Measurements from ENCODE around the gene RGL1. TPM values are rescaled to one million over a fixed set of nuclear protein-coding genes. Genes with fewer than 3 reads are reported as not detected.

Gene RGL1
- total RNA-seq, 1 experiment from 2014 or later: 1.3 TPM

DNA sequence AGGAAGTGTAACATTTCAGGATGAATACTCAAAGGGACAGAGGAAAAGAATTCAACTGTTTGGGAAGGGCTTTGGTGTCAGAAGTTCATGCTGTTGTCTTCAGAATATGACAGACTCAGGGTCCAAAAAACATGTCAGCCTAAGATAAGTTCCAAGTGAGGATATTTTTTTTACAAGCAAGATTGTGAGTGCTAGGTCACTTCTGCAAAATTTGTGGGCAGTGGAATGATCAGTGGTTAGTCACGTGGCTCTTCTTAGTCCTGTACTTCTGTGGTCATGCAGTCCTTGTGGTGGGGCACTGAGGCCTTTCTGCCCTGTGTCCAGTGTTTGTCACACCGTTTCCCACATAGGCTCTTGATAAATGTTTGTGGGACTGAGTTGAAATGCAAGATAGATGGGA is 5.2 kb downstream of the RGL1 start:
- intact Hi-C loops (cut with micrococcal nuclease): no loop called here
- Histone ChIP-seq H3K9ac (ENCODE audit: low read length) (no peak overlapping the region), H3K27me3 (ENCODE audit: insufficient read depth, low read length) (no peaks in the 10 kb centered on the region), H4K20me1 (ENCODE audit: insufficient read depth) (no peaks in the 10 kb centered on the region), H3K27ac (ENCODE audit: low read depth, low read length) (no peak overlapping the region), H3K4me3 (replicated peaks in 1 of 2; ENCODE audit: low read depth in 1 of 2, low read length in 2 of 2) (no peak overlapping the region), H3K9me2 (ENCODE audit: insufficient read depth) (no peaks in the 10 kb centered on the region), H3K79me2 (ENCODE audit: insufficient read depth, low read length) (no peaks in the 10 kb centered on the region), H2AFZ (ENCODE audit: low read depth, low read length, poor library complexity, severe bottlenecking) (no peak overlapping the region), H3K36me3 (ENCODE audit: control insufficient read depth in 1 of 2, insufficient read depth in 2 of 2, low read length in 2 of 2) (no peaks in the 10 kb centered on the region), H3K9me3 (ENCODE audit: control insufficient read depth in 1 of 2, insufficient read depth in 1 of 2, low read depth in 1 of 2, low read length in 2 of 2) (no peaks in the 10 kb centered on the region), H3K4me1 (ENCODE audit: control insufficient read depth in 1 of 2, insufficient read depth in 2 of 2, low read length in 2 of 2) (peaks cover 0 to 12% of the 10 kb centered on the region in 2 experiments; a peak in 1 of 4 replicates), H3K4me2 (ENCODE audit: low read length) (no peak overlapping the region)
- ChIA-PET POLR2A (no interaction called here), CTCF (no interaction called here), RAD21 (ENCODE audit: low non-redundant PET in 1 of 2, low total read pairs in 2 of 2, uncharacterized antibody in 2 of 2, unreplicated experiment in 2 of 2) (no interaction called here)
- DNase-seq (ENCODE audit: low read depth, low spot score) (no peak), ATAC-seq (no peak)
- BruUV-seq (replicated peaks): no TSS peak
- TF ChIP-seq SP1 (IDR thresholded peaks at IDR 0.05; ENCODE audit: low read depth): no peak
- no peak for TF ChIP-seq JUND (IDR thresholded peaks at IDR 0.05)
- no peak for TF ChIP-seq SIN3A (IDR thresholded peaks at IDR 0.05; ENCODE audit: low read depth)
- TF ChIP-seq CEBPB (IDR thresholded peaks at IDR 0.05; ENCODE audit: low read depth): no peak
- no peak for TF ChIP-seq EZH2 (IDR thresholded peaks at IDR 0.05)
- TF ChIP-seq POLR2A (IDR thresholded peaks at IDR 0.05; ENCODE audit: borderline replicate concordance, extremely low read depth, insufficient read depth, insufficient read length): no peak
- TF ChIP-seq, protein P1, sequence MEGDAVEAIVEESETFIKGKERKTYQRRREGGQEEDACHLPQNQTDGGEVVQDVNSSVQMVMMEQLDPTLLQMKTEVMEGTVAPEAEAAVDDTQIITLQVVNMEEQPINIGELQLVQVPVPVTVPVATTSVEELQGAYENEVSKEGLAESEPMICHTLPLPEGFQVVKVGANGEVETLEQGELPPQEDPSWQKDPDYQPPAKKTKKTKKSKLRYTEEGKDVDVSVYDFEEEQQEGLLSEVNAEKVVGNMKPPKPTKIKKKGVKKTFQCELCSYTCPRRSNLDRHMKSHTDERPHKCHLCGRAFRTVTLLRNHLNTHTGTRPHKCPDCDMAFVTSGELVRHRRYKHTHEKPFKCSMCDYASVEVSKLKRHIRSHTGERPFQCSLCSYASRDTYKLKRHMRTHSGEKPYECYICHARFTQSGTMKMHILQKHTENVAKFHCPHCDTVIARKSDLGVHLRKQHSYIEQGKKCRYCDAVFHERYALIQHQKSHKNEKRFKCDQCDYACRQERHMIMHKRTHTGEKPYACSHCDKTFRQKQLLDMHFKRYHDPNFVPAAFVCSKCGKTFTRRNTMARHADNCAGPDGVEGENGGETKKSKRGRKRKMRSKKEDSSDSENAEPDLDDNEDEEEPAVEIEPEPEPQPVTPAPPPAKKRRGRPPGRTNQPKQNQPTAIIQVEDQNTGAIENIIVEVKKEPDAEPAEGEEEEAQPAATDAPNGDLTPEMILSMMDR (IDR thresholded peaks at IDR 0.05 in 2 of 3, conservative IDR thresholded peaks at IDR 0.05 in 1 of 3; ENCODE audit: borderline replicate concordance in 1 of 3, insufficient read depth in 1 of 3, low read depth in 2 of 3, low read length in 2 of 3): no peak
- no peak for TF ChIP-seq CBX3 (IDR thresholded peaks at IDR 0.05; ENCODE audit: low read depth)
- TF ChIP-seq, protein P2, sequence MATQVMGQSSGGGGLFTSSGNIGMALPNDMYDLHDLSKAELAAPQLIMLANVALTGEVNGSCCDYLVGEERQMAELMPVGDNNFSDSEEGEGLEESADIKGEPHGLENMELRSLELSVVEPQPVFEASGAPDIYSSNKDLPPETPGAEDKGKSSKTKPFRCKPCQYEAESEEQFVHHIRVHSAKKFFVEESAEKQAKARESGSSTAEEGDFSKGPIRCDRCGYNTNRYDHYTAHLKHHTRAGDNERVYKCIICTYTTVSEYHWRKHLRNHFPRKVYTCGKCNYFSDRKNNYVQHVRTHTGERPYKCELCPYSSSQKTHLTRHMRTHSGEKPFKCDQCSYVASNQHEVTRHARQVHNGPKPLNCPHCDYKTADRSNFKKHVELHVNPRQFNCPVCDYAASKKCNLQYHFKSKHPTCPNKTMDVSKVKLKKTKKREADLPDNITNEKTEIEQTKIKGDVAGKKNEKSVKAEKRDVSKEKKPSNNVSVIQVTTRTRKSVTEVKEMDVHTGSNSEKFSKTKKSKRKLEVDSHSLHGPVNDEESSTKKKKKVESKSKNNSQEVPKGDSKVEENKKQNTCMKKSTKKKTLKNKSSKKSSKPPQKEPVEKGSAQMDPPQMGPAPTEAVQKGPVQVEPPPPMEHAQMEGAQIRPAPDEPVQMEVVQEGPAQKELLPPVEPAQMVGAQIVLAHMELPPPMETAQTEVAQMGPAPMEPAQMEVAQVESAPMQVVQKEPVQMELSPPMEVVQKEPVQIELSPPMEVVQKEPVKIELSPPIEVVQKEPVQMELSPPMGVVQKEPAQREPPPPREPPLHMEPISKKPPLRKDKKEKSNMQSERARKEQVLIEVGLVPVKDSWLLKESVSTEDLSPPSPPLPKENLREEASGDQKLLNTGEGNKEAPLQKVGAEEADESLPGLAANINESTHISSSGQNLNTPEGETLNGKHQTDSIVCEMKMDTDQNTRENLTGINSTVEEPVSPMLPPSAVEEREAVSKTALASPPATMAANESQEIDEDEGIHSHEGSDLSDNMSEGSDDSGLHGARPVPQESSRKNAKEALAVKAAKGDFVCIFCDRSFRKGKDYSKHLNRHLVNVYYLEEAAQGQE (IDR thresholded peaks at IDR 0.05; ENCODE audit: low read depth): no peak
- TF ChIP-seq, protein P3, sequence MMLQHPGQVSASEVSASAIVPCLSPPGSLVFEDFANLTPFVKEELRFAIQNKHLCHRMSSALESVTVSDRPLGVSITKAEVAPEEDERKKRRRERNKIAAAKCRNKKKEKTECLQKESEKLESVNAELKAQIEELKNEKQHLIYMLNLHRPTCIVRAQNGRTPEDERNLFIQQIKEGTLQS (IDR thresholded peaks at IDR 0.05): no peak
- TF ChIP-seq ELF1 (IDR thresholded peaks at IDR 0.05; ENCODE audit: borderline replicate concordance, low read depth): no peak
- no peak for TF ChIP-seq YY1 (IDR thresholded peaks at IDR 0.05; ENCODE audit: extremely low read depth, insufficient replicate concordance, low read depth, low read length)
